HG03460 (cell line): ENCODE data around the gene SMOC2.

Experiments
- ATAC-seq: cut with Tn5 transposase; IDR thresholded peaks from one replicate; pipeline ENCODE4 v1.9.1; 2021; ENCODE audit not compliant: unreplicated experiment

The SMOC2 gene

DNA sequence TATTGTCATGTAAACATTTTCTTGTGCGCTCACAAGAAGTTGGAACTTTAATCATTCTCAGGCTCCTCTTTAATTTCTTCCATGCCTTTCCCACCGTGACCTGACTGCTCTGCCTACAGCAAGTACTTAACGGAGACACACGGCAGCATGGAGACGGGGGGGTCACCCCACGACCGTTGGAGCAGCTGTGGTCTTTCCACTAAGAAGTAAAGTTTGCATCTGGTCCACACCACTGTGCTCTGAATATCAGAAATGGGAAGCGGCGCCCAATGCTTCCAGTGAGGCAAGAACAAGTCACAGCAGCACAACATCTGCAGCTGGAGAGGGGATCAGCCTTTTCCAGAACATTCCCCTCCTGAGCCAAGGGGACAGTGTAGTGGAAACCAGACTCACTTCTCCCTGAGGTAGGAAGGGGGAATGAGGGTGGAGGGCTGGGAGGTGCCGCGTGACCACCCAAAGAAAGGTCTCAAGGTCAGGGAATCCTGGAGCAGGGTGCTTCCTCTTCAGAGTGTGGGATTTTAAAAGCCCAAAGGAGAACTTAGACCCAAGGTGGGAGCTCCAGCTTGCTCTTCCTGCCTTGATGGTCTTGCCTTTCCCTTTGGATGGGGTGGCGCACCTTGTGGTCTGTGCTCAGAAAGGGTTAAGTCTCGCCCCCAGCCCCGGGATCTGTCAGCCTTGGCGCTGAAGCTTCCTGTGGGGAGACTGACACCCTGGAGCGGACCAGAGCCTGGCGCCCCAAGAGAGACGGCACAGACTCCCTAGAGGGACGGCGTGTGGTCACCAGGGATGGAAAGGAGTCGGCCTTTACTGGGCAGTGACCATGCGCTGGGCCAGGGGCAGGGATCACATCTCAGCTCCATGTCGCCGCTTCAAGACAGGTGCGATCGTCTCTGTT lies 25.6 kb upstream of the SMOC2 start:
- no peak for ATAC-seq

DNA sequence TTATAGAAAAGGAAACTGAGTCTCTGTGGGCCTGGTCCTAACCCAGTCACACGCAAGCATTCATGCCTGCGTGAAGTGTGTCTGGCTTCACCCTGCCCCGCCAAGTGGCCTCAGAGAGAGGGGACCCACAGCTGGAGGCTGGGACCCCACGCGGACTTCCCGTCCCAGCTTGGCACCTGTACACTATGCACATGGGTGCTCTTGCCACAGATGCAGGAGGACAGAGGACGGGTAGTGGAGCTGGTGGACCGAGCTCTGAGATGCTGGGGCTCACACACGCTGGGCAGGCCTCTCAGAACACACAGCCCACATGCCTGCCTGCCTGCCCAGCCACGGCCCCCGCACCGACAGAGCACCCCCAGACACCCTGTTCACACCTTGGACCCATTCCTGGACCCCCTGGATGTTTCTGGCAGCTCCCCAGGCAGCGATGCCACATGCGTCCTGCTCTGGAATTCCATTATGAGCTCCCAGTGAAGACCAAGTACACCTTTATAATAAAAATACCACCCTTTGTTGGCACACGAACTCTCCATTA lies 24.9 kb upstream of the SMOC2 start:
- ATAC-seq, result no peak

DNA sequence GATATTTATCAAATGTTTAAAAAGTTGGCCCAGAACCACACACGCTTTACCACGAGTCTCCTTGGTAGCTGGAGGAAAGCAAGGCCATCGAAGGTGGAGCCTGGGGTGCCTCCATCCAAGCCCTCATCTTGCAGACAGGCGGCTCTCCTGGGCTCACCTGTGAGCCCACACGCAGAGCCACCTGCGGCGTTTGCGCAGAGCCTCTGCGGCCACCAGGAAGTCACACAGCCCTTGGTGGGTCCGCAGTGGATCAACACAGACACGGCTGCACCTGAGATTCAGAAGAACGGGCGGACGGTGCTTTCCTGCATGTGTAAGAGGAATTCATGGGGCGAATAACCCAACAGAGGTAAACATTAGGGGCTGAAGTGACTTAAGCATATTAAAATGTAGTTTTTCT lies 24.5 kb upstream of the SMOC2 start:
- no peak for ATAC-seq

- no peak for ATAC-seq
These were observed 23.8 kb upstream of the SMOC2 start for GRCh38 chr6:168417191-168417590.

- no peak for ATAC-seq
These were observed 23.1 kb upstream of the SMOC2 start for GRCh38 chr6:168417679-168418557.

GRCh38 chr6:168418711-168419121 lies 22.3 kb upstream of the SMOC2 start:
- no peak for ATAC-seq

DNA sequence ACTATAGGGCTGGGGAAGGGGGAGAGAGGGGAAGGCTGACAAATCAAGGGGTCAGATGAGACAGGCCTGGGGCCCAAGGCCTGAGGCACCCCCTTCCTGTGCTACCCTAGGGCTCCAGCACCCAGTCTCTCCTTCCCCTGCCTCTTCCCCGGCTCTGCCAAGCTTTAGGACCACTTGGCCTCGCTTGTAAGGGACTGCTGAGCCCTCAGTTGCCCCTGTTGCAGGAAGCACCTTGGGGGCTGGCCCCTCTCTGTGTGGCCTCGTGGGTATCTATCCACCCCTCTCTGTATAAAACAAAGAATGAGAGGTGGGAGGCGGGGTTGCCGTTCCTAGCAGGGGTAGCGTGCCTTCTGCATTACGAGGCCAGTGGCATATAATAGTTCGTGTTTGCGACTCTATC lies 21.4 kb upstream of the SMOC2 start:
- no peak for ATAC-seq

GRCh38 chr6:168420084-168420483 lies 20.9 kb upstream of the SMOC2 start:
- ATAC-seq, result no peak

GRCh38 chr6:168420706-168421105 lies 20.3 kb upstream of the SMOC2 start:
- ATAC-seq, result no peak

DNA sequence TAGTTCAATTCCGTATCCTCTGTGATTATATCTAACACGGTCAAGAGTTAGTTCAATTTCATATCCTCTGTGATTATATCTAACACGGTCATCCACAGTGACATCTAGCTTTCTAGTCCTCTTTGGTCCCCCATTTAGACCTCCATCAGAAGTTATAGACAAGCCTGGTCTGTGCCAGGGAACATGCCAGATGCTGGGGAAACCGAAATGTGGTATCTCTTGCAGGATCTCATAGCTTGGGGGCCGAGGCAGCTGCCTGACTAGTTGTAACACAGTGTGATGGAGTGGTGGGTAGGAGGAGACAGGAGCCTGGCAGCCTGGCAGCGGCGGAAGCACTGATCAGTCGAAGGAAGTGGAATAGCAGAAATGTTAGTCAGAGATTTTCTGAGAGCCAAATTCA lies 13.8 kb upstream of the SMOC2 start:
- no peak for ATAC-seq

GRCh38 chr6:168428052-168428826 lies 12.7 kb upstream of the SMOC2 start:
- no peak for ATAC-seq

DNA sequence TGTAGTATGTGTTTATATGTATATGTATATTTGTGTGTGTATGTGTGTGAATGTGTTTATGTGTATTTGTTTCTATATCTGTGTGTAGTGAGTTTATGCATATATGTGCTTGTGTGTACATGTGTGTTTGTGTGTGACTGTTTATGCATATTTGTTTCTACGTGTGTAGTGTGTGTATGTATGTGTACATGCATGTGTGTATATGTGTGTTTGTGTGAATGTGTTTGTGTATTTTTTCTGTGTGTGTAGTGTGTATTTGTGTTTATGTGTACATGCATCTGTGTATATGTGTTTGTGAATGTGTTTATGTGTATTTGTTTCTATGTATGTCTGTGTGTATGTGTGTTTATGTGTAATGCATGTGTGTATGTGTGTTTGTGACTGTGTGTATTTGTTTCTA lies 12.1 kb upstream of the SMOC2 start:
- no peak for ATAC-seq

GRCh38 chr6:168432196-168432595 lies 8.8 kb upstream of the SMOC2 start:
- ATAC-seq, result no peak

DNA sequence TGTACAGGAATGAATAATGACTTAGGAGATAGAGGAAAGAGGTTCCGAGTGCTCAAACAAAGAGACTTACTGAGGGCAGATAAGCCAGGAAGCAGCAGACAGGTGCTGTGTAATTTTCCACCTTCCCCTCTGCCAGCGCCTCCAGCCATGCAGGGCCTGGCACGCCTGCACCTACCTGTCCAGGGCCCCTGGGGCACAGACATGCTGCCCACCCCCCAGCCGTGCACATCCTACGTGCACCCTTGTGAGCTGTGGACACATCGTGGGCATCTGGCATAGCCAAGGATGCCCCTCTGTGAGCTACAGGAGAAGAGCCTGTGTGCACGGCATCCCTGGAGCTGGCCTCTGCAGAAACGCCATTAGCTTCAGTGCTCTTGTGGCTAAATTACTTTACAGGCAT lies 7.1 kb upstream of the SMOC2 start:
- no peak for ATAC-seq

DNA sequence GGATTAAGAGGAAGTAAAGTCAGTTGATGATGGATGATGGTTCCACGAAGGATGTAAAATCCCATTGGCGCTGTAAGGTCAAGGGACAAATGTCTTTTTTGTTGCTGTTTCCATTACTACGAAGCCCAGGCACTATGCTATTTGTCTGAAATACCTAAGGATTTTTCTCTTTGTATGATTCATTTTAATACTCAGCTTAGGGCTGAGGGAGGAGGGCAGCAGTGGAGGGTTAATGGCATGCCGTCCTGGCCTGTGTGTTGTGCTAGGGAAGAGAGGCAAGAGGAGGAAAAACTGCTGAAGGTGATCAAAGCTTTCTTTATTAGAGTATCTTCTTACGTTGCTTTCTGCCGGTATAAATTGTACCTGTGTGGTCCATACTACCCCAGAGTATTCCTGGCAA lies 6.5 kb upstream of the SMOC2 start:
- no peak for ATAC-seq

GRCh38 chr6:168437751-168438150 lies 3.2 kb upstream of the SMOC2 start:
- ATAC-seq, result no peak

GRCh38 chr6:168438783-168439520 lies 2.0 kb upstream of the SMOC2 start:
- no peak for ATAC-seq

DNA sequence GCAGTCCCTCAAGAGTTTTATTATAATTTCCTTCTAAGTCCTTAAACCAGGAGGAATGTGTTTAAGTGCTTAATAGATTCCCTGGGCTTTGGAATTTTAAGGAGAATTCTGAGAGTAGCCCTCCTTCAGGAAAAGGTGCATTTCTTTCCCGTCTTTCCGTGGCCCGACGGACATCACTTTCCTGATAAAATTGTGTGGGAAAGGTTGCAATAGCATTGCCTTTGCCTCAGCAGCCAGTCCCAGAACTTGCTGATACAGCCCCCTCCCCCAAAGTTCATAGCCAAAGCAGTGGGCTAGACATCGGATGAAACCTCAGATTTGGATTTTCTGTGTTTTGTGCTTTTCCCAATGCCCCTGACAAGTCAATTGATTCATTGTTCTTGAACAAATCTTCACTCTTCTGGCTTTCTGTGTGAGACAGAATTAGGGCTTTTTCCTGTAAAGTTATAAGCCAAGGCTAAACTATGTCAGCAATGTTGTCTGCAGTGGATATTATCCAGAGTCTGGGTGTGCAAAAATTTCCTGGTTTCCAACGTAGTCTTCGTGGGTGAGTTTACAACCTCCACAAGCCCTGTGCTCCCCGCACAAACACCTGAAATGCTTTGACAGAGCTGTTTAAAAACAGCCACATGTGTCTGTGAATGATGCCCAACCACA lies 1.1 kb upstream of the SMOC2 start:
- ATAC-seq, result no peak

DNA sequence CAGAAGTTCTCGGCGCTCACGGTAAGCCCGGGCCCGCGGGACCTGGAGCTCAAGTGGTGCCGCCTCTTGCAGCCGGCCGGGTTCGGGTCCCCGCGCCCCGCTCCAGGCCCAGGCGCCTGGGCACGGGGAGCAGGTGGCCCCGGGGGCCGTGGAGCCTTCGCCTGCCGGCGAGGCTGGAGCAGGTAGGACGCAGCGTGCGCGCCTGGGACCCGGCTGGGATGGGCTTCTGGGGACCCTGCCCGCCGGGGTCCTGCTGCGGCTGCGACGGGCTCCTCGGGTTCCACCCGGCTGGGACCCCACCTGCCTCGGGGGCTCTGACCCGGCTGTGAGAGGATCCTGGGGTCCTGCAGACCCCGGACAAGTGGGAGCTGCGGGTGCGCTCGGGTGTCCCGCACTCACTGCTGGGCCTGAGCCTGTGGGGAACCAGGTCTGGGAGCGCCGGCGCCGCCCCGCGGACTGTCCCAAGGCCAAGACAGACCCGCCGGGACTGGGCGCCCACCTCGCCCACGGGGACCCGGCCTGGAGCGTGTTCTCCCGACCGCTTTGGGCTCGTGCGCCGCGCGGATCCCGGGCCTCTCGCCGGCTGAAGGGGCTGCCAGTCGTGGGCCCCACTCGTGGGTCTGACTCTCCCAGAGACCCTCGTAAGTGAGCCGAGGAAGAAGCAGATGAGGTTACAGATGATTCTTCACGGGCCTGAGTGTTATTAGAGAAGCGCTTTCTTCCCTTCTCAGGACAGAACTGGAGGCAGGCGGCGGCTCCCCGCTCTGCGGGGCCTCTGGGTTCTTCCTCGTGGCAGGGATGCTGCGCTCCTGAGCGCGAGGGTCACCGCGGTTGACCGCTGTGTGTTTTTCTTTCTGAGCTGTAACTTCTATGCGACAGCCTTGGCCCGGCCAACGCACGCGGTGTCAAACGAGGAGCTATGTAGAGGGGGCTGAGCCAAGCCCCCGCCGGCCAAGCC lies 729 bp downstream of the SMOC2 start:
- ATAC-seq, result no peak
